GM19023 (cell line): ENCODE results near the gene GOLGA8G.
"Not testable (repeated sequence)": the region's sequence is repeated elsewhere in the genome, so short reads cannot be mapped to it uniquely, and the experiment has no call there.

Source experiments
- ATAC-seq: cut with Tn5 transposase; IDR thresholded peaks from one replicate; pipeline ENCODE4 v1.9.1; 2021; ENCODE audit warnings: mild to moderate bottlenecking, moderate library complexity; ENCODE audit not compliant: unreplicated experiment

GOLGA8G gene, protein sequence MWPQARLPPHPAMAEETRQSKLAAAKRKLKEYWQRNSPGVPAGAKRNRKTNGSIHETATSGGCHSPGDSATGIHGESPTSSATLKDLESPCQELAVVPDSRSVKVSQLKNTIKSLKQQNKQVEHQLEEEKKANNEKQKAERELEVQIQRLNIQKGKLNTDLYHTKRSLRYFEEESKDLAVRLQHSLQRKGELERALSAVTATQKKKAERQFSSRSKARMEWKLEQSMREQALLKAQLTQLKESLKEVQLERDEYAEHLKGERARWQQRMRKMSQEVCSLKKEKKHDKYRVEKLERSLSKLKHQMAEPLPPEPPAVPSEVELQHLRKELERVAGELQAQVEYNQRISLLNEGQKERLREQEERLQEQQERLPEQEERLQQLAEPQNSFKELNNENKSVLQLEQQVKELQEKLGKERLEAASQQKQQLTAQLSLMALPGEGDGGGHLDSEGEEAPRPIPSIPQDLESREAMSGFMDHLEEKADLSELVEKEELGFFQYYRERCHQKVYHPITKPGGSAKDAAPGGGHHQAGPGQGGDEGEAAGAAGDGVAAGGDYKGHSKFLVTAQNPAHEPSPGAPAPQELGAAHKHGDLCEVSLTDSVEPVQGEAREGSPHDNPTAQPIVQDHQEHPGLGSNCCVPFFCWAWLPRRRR

DNA sequence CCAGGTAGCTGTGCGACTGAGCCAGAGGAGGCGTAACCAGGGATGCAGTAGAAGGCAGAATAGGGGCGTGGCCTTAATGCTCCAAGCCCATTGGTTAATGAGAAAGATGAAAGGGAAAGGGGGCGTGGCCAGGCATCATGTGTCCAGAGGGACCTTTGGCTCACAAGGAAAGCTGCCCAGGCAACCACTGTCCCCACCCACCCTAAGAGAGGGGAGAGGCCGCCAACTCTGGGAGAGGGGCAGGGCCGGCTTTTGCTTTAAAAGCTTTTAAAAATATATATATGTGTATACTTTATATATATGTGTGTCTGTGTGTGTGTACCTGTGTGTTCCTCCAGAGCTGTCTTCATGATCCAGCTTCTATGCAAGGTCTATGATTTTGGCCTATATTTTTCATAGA lies at the start of gene GOLGA8G:
TSS of gene GOLGA8G (minus strand) at position 18 of the 400 bp plus-strand sequence. CDS start 62 bp downstream, outside the sequence.
- ATAC-seq, result not testable (repeated sequence)

DNA sequence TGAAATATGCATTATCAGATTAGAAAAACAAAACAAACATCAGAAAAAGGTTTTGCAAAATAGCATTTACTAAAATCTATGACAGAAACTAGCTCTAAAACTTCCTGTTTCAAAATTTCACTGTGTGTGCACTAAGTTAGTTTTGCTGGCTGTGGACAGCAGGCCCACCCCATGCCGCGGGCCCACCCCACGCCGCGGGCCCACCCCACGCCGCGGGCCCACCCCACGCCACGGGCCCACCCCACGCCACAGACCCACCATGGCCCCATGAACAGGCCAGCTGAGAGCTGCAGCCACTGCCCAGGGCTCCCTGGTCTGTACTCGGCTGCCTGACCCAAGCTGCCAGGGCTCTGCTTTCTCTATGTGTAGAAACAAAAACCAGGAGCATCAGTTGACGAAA lies 40.6 kb upstream of the GOLGA8G start:
- not testable (repeated sequence) for ATAC-seq

DNA sequence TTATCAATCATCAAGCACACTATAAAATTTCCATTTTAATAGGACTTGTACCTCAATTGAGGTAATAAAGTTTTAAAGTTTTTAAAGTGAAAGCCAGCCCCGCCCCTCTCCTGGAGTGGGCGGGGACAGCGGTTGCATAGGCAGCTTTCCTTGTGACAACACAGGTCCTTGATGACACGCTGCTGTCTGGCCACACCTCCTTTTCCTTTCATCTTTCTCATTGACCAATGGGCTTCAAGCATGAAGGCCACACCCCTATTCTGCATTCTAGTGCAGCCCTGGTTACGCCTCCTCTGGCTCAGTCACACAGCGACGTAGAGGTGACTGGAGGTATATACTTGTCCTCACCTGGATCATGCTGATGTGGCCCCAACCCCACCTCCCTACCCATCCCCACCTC lies 20.5 kb upstream of the GOLGA8G start, which contains the start of gene GOLGA6L25:
TSS of gene GOLGA6L25 (plus strand) at position 301 of the 400 bp plus-strand sequence. CDS start at position 362, 61 bp downstream.
- not testable (repeated sequence) for ATAC-seq

DNA sequence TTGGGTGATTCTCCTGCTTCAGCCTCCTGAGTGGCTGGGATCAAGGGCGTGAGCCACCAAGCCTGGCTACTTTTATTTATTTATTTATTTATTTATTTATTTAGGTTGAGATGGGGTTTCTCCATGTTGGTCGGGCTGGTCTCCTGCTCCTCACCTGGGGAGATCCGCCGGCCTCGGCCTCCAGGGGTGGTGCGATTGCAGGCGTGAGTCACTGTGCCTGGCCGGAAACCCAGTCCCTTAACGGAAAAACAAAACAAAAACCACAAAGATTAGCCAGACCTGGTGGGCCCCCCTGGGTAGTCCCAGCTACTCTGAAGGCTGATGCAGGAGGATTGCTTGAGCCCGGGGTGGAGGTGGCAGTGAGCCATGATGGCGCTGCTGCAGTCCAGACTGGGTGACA lies 17.6 kb downstream of the GOLGA8G start:
- not testable (repeated sequence) for ATAC-seq

DNA sequence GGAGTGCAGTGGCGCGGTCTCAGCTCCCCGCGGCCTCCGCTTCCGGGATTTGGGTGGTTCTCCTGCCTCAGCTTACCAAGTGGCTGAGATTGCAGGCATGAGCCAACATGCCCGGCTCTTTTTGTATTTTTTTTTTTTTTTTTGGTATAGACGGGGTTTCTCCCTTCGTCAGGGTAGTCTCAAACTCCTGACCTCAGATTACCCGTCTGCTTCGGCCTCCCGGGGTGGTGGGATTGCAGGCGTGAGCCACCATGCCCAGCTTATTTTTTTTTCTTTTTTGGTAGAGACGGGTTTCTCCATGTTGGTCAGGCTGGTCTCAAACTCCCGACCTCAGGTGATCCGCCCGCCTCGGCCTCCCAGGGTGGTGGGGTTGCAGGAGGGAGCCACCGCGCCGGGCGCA lies 18.6 kb downstream of the GOLGA8G start:
- not testable (repeated sequence) for ATAC-seq

DNA sequence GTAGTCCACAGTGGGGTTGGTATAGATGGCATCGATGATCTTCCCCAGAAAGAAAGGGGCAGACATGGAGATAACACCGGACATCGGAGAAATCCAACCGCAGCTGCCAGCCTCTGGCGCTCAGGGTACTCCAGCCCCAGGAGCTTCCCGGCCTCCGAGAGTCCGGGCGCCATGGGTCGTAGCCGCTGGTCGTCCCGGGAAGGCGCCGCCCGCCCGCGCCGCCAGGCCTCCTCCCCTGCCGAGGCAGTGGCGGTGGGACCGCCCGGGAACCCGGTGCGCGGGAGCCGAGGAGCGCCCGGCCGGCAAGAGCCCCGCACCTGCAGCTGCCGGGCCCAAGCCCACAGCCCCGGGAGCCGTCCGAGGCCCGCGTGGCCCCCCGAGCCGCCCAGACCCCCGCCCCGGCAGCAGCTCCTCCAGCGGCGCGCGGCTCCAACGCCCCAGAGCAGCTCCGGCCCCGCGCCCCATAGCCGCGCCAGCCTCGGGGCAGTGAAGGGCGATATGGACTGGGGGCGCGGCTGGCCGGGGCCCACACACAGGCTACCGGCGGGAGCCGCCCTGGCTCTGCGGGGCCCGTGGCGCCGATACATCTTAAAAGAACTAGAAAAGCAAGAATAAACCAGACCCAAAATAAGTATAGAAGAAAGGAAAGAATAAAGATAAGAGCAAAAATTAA lies 24.4 kb downstream of the GOLGA8G start:
- not testable (repeated sequence) for ATAC-seq

DNA sequence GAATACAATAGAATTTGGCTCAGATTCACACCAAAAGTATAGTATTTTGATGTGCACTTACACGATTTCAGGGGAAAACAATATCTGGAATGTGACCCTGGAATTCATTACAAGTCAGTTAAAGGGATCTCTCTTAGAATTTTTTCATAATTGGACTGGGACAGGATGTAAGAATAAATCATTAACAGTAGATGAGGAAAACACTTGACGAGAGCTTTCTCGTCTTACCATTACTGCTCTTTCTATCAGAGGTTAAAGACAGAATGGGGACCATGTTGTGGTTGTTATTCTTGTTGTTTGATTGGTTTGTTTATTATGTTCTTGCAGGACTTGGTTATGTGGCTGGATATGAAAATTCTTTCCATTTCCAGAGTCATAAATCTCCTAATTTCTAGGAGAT lies 51.4 kb downstream of the GOLGA8G start:
- not testable (repeated sequence) for ATAC-seq
